ENCODE measurements around the gene ZNF557. TPM values are rescaled to one million over a fixed set of nuclear protein-coding genes. Genes with fewer than 3 reads are reported as not detected.
"Not testable (repeated sequence)": the region's sequence is repeated elsewhere in the genome, so short reads cannot be mapped to it uniquely, and the experiment has no call there.

Gene ZNF557
- total RNA-seq: 10 to 100 TPM; 12.0 to 20.8 (median 15.1) TPM
- polyA plus RNA-seq: 1 to 10 TPM; 1.1 to 4.6 (median 1.7) TPM
- long read RNA-seq, donor 1, full-length matches to known transcripts: 3 of 3 reads
- long read RNA-seq, donor 1, partial matches to known transcripts: 0 of 3 reads
- long read RNA-seq, donor 1, other reads (novel, unspliced or antisense): 0 of 3 reads
- long read RNA-seq, donor 2, full-length matches to known transcripts: 3 of 3 reads
- long read RNA-seq, donor 2, partial matches to known transcripts: 0 of 3 reads
- long read RNA-seq, donor 2, other reads (novel, unspliced or antisense): 0 of 3 reads

DNA sequence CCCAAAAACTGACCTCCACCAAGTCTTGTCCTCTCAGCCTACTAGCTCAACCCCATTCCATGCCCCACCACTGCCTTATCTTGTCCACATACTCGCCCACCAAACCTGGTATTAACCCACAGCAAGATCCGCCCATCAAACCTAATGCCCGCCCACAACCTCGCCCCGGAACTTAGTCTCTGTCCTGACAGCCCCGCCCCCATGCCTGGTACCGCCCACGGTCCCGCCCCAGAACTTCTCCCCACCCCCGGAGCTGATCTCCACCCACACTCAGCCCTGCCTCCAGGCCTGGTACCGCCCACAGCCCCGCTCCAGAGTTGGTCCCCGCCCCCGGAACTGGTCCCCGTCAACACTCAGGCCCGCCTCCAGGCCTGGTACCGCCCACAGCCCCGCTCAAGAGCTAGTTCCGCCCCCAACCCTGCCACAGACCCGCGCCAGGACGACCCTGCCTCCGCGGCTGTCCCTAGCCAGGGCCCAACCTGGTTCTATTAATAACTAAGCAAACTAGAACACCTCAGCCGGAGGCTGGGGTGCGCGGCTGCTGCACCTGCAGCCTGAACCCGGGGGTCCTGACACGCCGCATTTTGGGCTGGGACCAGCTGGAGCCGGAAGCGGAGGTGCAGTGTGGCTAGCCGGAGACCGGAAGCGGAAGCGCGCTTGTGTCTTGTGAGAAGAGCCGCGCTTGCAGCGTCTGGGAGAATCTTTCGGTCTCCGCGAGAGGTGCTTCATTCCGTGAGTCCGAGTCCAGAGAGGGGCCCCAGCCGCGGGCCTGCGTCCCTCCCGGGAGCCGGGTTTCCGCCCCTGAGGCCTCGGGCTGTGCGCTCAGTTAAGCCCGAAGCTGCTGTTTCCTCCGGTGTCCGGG is at the start of gene ZNF557:
TSS of gene ZNF557 (plus strand) at position 662 of the 862 bp plus-strand sequence. CDS start 5,372 bp downstream, outside the sequence.
- WGBS, 5 donors: 1% methylated on average over 40 to 56 of the region's 56 CpGs
- DNase-seq: peak; percentile 100
- intact Hi-C loops (cut with DNase I; ENCODE audit: low total_unique reads): no loop called here
- peak within 1 kb of the TSS; percentile 85 to 100 (median 98) for H3K4me3 ChIP-seq
- peaks cover 6 to 24% (median 16%) of the 10 kb centered on the region in 6 donors for H3K4me1 ChIP-seq
- H3K27ac ChIP-seq: peak within 1 kb of the TSS; percentile 89 to 97 (median 92)
- no peaks in the 10 kb centered on the region for H3K27me3 ChIP-seq (replicated peaks in 1 of 7)
- peaks cover 0 to 6% (median 0%) of the 10 kb centered on the region in 8 donors for H3K9me3 ChIP-seq
- peaks cover 0 to 39% (median 35%) of the 10 kb centered on the region in 6 donors for H3K36me3 ChIP-seq
- peak; percentile 87 to 93 (median 89) for TF ChIP-seq POLR2AphosphoS5 (IDR thresholded peaks at IDR 0.05)
- TF ChIP-seq, protein P1, sequence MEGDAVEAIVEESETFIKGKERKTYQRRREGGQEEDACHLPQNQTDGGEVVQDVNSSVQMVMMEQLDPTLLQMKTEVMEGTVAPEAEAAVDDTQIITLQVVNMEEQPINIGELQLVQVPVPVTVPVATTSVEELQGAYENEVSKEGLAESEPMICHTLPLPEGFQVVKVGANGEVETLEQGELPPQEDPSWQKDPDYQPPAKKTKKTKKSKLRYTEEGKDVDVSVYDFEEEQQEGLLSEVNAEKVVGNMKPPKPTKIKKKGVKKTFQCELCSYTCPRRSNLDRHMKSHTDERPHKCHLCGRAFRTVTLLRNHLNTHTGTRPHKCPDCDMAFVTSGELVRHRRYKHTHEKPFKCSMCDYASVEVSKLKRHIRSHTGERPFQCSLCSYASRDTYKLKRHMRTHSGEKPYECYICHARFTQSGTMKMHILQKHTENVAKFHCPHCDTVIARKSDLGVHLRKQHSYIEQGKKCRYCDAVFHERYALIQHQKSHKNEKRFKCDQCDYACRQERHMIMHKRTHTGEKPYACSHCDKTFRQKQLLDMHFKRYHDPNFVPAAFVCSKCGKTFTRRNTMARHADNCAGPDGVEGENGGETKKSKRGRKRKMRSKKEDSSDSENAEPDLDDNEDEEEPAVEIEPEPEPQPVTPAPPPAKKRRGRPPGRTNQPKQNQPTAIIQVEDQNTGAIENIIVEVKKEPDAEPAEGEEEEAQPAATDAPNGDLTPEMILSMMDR (IDR thresholded peaks at IDR 0.05 in 8 of 11, conservative IDR thresholded peaks at IDR 0.05 in 3 of 11): peak in 1 of 11 experiments; percentile 15
- TF ChIP-seq POLR2A (IDR thresholded peaks at IDR 0.05): peak in 1 of 3 donors; percentile 45

DNA sequence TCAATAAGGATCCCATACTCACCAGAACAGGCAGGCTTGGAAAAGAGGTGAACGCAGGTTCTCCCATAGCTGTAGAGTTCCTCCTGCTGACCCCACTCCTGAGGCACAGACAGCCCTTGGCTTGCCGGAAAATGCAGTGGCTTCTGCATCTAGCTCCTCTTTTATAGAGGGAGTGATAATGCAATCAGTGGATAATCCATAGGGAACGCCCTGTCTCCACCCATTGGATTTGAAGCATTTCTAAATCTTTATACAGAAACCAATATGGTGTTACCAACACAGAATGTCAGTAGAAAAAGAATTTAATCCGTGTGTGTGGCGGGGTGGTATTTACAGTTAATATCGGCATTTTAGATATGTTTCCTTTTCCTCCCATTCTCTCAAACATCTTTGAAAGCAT is 48.2 kb upstream of the ZNF557 start, which contains the start of gene MBD3L2B:
TSS of gene MBD3L2B (minus strand) at position 101 of the 400 bp plus-strand sequence. CDS start at position 67, 34 bp downstream.
- H3K27me3 ChIP-seq (replicated peaks in 1 of 7); H3K36me3 ChIP-seq; intact Hi-C loops (cut with DNase I; ENCODE audit: low total_unique reads); H3K4me3 ChIP-seq; H3K9me3 ChIP-seq; H3K27ac ChIP-seq; H3K4me1 ChIP-seq; DNase-seq: not testable (repeated sequence)
- WGBS, 5 donors: no CpG with 5 or more reads among the region's 6 CpGs

DNA sequence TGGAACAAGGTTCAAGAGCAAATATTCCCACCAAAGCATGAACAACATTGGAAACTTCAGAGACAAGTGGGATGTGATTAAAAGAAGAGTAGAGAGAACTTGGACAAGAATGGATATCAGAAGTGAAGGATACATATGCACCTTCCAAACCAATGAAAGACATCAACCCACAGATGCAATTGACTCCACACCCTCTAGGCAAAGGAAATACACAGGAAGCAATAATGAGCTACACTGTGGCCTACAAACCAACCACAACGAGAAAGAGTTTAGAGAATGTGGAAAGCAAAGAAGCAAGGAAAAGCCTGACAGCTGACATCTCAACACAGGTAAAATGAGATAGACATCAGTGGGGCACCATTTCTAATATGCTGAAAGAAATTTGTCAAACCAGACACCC is 40.7 kb upstream of the ZNF557 start:
- H3K27me3 ChIP-seq (replicated peaks in 1 of 7); H3K4me3 ChIP-seq; H3K27ac ChIP-seq; H3K9me3 ChIP-seq; DNase-seq; H3K4me1 ChIP-seq; H3K36me3 ChIP-seq; intact Hi-C loops (cut with DNase I; ENCODE audit: low total_unique reads): not testable (repeated sequence)
- WGBS, 5 donors: no CpG with 5 or more reads among the region's 1 CpG

DNA sequence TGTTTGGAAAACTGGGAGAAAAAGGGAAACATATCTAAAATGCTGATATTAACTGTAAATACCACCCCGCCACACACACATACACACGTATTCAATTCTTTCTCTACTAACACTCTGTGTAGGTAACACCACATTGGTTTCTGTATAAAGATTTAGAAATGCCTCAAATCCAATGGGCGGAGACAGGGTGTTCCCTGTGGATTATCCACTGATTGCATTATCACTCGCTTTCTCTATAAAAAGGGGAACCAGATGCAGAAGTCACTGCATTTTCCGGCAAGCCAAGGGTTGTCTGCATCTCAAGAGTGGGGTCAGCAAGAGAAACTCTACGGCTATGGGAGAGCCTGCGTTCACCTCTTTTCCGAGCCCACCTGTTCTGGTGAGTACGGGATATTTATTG is 39.2 kb upstream of the ZNF557 start, which contains the start of gene MBD3L5:
TSS of gene MBD3L5 (plus strand) at position 301 of the 400 bp plus-strand sequence. CDS start at position 335, 34 bp downstream.
- H3K4me3 ChIP-seq; H3K9me3 ChIP-seq; intact Hi-C loops (cut with DNase I; ENCODE audit: low total_unique reads); H3K4me1 ChIP-seq; H3K27me3 ChIP-seq (replicated peaks in 1 of 7); H3K27ac ChIP-seq; H3K36me3 ChIP-seq; DNase-seq: not testable (repeated sequence)
- WGBS, 5 donors: 67% methylated on average over 1 of the region's 9 CpGs; no CpG with 5 or more reads in 4 of the 5 donors

DNA sequence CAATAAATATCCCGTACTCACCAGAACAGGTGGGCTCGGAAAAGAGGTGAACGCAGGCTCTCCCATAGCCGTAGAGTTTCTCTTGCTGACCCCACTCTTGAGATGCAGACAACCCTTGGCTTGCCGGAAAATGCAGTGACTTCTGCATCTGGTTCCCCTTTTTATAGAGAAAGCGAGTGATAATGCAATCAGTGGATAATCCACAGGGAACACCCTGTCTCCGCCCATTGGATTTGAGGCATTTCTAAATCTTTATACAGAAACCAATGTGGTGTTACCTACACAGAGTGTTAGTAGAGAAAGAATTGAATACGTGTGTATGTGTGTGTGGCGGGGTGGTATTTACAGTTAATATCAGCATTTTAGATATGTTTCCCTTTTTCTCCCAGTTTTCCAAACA is 29.4 kb upstream of the ZNF557 start, which contains the start of gene MBD3L4:
TSS of gene MBD3L4 (minus strand) at position 101 of the 400 bp plus-strand sequence. CDS start at position 66, 35 bp downstream.
- H3K27ac ChIP-seq; H3K4me1 ChIP-seq; H3K9me3 ChIP-seq; H3K36me3 ChIP-seq; intact Hi-C loops (cut with DNase I; ENCODE audit: low total_unique reads); H3K4me3 ChIP-seq; DNase-seq; H3K27me3 ChIP-seq (replicated peaks in 1 of 7): not testable (repeated sequence)
- 55% methylated on average over 2 of the region's 9 CpGs; no CpG with 5 or more reads in 4 of the 5 donors for WGBS, 5 donors

- H3K36me3 ChIP-seq; DNase-seq; H3K27me3 ChIP-seq (replicated peaks in 1 of 7); H3K4me1 ChIP-seq; H3K9me3 ChIP-seq; H3K4me3 ChIP-seq; H3K27ac ChIP-seq; intact Hi-C loops (cut with DNase I; ENCODE audit: low total_unique reads): not testable (repeated sequence)
- WGBS, 5 donors: no CpG with 5 or more reads among the region's 2 CpGs
Observed at GRCh38 chr19:7041563-7041962, 27.9 kb upstream of the ZNF557 start.

GRCh38 chr19:7049021-7049420 is 20.5 kb upstream of the ZNF557 start, which contains the start of gene MBD3L2:
TSS of gene MBD3L2 (plus strand) at chr19:7049321. CDS start at chr19:7049374, 53 bp downstream.
- WGBS, 5 donors: no CpG with 5 or more reads among the region's 7 CpGs
- H3K9me3 ChIP-seq; H3K36me3 ChIP-seq; intact Hi-C loops (cut with DNase I; ENCODE audit: low total_unique reads); H3K27me3 ChIP-seq (replicated peaks in 1 of 7); H3K4me3 ChIP-seq; DNase-seq; H3K27ac ChIP-seq; H3K4me1 ChIP-seq: not testable (repeated sequence)

DNA sequence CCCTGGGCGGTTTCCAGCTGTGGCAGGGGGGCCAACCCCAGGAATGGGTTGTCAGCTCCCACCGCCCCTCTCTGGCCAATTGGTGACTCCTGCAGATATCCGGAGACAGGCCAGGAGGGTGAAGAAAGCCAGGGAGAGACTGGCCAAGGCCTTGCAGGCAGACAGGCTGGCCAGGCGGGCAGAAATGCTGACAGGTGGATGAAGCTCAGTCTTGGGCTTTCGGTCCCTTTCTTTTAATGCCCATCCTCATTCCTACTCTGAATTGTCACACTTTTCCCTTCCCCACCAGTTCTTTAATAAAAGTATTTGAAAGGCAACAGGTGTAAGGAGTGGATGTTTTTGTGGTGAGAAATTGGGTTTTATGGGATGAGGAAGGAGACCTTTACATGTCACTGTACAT is 18.1 kb upstream of the ZNF557 start:
- H3K27me3 ChIP-seq (replicated peaks in 1 of 7); H3K27ac ChIP-seq; H3K9me3 ChIP-seq; H3K4me3 ChIP-seq; H3K36me3 ChIP-seq; intact Hi-C loops (cut with DNase I; ENCODE audit: low total_unique reads); H3K4me1 ChIP-seq: not testable (repeated sequence)
- DNase-seq: peak; percentile 18
- WGBS, 5 donors: 87 to 100% (median 96%) methylated on average over 2 to 3 of the region's 5 CpGs

- intact Hi-C loops (cut with DNase I; ENCODE audit: low total_unique reads); H3K4me3 ChIP-seq; H3K27me3 ChIP-seq (replicated peaks in 1 of 7); H3K4me1 ChIP-seq; H3K9me3 ChIP-seq; H3K36me3 ChIP-seq; DNase-seq; H3K27ac ChIP-seq: not testable (repeated sequence)
- WGBS, 5 donors: 74 to 88% (median 86%) methylated on average over 7 of the region's 7 CpGs
Observed at GRCh38 chr19:7052896-7053295, 16.6 kb upstream of the ZNF557 start.
